ENCODE measurements around the gene ATG16L2. TPM values are rescaled to one million over a fixed set of nuclear protein-coding genes. Genes with fewer than 3 reads are reported as not detected.

Gene ATG16L2
- total RNA-seq, 1 experiment from 2014 or later: 17.5 TPM

DNA sequence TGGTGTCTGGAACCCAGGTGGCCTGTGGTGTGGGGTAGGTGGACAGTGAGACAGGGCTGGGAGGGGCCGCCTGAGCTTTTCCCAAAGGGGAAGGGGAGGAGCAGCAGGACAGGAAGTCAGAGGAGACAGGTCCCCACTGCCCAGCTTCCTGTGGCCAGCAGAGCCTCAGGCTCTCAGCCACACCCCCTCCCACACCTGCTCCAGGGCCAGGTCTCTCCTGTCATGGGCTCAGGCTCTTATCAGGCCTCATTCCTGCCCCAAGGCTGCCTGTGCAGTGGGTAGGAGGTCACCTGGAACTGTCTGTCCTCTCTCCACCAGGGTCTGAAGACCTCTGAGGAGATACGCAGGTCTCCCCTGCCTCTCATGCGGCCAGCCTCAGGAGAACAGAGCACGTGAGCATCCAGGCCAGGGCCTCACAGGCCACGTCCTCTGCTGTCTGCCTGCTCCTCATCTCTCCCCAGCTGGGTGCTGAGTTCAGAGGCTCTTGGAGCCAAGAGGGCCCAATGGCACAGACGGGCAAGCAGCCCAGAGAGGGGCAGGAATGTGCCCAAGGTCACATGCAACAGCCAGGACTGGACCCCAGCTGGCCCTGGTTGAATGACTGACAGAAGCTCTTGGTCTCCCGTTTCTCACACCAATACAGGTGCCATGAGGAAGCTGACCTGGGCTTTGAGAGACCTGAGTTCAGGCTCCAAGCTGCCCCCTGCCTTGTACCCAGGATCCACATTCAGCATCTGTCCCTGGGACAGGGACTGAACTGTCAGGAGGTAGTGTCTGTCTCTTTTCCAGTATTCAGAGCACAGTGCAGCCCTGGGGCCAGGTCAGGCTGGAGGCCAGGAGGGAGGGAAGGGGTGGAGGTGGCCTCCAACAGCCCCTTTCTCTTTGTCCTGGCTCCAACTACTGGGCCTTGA is 37.1 kb upstream of the ATG16L2 start:
- Histone ChIP-seq H3K9me3 (ENCODE audit: insufficient read depth, low read depth) (no peaks in the 10 kb centered on the region), H3K27ac (peak overlapping the region; percentile 22), H3K4me3 (no peak overlapping the region), H4K20me1 (ENCODE audit: insufficient read depth) (peaks cover 18% of the 10 kb centered on the region; the same call in 1 of the 2 replicates), H2AFZ (no peak overlapping the region), H3F3A (ENCODE audit: insufficient read depth, low read depth) (peaks cover 22% of the 10 kb centered on the region; the same call in 1 of the 2 replicates), H3K79me2 (ENCODE audit: low read depth) (peaks cover 77% of the 10 kb centered on the region), H3K4me1 (replicated peaks; ENCODE audit: insufficient read depth) (peaks cover 47% of the 10 kb centered on the region), H3K36me3 (ENCODE audit: low read depth) (peaks cover 9% of the 10 kb centered on the region; the same call in 1 of the 2 replicates), H3K27me3 (ENCODE audit: insufficient read depth, low read depth) (no peaks in the 10 kb centered on the region), H3K9me2 (ENCODE audit: insufficient read depth) (no peaks in the 10 kb centered on the region), H3K4me2 (peak overlapping the region; percentile 51)
- CTCF ChIA-PET: interaction anchor here (0.6 kb wide), 1 partner anchor 42 kb away, joined by 3 read pairs; no protein-coding TSS in a partner anchor
- no TSS peak for BruUV-seq (replicated peaks)
- TF ChIP-seq EZH2 (IDR thresholded peaks at IDR 0.05; ENCODE audit: low read depth): no peak
- TF ChIP-seq, protein P1, sequence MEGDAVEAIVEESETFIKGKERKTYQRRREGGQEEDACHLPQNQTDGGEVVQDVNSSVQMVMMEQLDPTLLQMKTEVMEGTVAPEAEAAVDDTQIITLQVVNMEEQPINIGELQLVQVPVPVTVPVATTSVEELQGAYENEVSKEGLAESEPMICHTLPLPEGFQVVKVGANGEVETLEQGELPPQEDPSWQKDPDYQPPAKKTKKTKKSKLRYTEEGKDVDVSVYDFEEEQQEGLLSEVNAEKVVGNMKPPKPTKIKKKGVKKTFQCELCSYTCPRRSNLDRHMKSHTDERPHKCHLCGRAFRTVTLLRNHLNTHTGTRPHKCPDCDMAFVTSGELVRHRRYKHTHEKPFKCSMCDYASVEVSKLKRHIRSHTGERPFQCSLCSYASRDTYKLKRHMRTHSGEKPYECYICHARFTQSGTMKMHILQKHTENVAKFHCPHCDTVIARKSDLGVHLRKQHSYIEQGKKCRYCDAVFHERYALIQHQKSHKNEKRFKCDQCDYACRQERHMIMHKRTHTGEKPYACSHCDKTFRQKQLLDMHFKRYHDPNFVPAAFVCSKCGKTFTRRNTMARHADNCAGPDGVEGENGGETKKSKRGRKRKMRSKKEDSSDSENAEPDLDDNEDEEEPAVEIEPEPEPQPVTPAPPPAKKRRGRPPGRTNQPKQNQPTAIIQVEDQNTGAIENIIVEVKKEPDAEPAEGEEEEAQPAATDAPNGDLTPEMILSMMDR (conservative IDR thresholded peaks at IDR 0.05): no peak
- POLR2A ChIA-PET (ENCODE audit: unreplicated experiment): interaction anchor here (0.6 to 0.7 kb wide), 2 partner anchors 17 to 704 kb away, joined by 3 to 7 read pairs; partner anchors contain the start of gene STARD10
- intact Hi-C loops (cut with micrococcal nuclease; ENCODE audit: unreplicated experiment): no loop called here
- peak; percentile 65 to 75 for DNase-seq

- no peaks in the 10 kb centered on the region for H3K27me3 ChIP-seq (ENCODE audit: insufficient read depth, low read depth)
- no peak for DNase-seq
- H3K36me3 ChIP-seq (ENCODE audit: low read depth): peaks cover 9% of the 10 kb centered on the region; the same call in 1 of the 2 replicates
- no peak overlapping the region for H2AFZ ChIP-seq
- CTCF ChIA-PET: no interaction called here
- peaks cover 72% of the 10 kb centered on the region for H3K79me2 ChIP-seq (ENCODE audit: low read depth)
- no peaks in the 10 kb centered on the region for H3K9me3 ChIP-seq (ENCODE audit: insufficient read depth, low read depth)
- intact Hi-C loops (cut with micrococcal nuclease; ENCODE audit: unreplicated experiment): no loop called here
- POLR2A ChIA-PET (ENCODE audit: unreplicated experiment): interaction anchor here (0.7 kb wide), 1 partner anchor 16 kb away, joined by 7 read pairs; the partner anchor contains the start of gene STARD10
- peak overlapping the region; percentile 22; the same call in 1 of the 2 replicates for H3K27ac ChIP-seq
- peak overlapping the region; percentile 51 for H3K4me2 ChIP-seq
- H3K4me3 ChIP-seq: no peak overlapping the region
- H3F3A ChIP-seq (ENCODE audit: insufficient read depth, low read depth): peaks cover 24% of the 10 kb centered on the region
- BruUV-seq (replicated peaks): no TSS peak
- peaks cover 55% of the 10 kb centered on the region for H3K4me1 ChIP-seq (replicated peaks; ENCODE audit: insufficient read depth)
- H4K20me1 ChIP-seq (ENCODE audit: insufficient read depth): peaks cover 18% of the 10 kb centered on the region; the same call in 1 of the 2 replicates
- H3K9me2 ChIP-seq (ENCODE audit: insufficient read depth): no peaks in the 10 kb centered on the region
- TF ChIP-seq, protein P1 (conservative IDR thresholded peaks at IDR 0.05): no peak
- no peak for TF ChIP-seq EZH2 (IDR thresholded peaks at IDR 0.05; ENCODE audit: low read depth)
Measured at GRCh38 chr11:72777755-72778278, 36.4 kb upstream of the ATG16L2 start.
